ENCODE data around the gene PRKCH. TPM values are rescaled to one million over a fixed set of nuclear protein-coding genes. Genes with fewer than 3 reads are reported as not detected.
A peak's percentile ranks its signal among the peaks of the same experiment; 100 is the strongest.

The PRKCH gene
- total RNA-seq, 2 experiments from 2014 or later, result 193 to 194 TPM

GRCh38 chr14:61538464-61539022, 217.2 kb downstream of the PRKCH start:
- ATAC-seq (no peak), DNase-seq (no peak)
- ChIA-PET CTCF (no interaction called here), POLR2A (interaction anchor here (1.2 kb wide), 1 partner anchor 10 kb away, joined by 4 read pairs; no protein-coding TSS in a partner anchor)
- Mint-ChIP-seq H3K4me3 (no peak overlapping the region), H3K27ac (peak overlapping the region; percentile 88), H3K36me3 (ENCODE audit: low read depth) (peaks cover 86% of the 10 kb centered on the region), H3K4me1 (ENCODE audit: low read depth) (peaks cover 60% of the 10 kb centered on the region), H3K9me3 (no peaks in the 10 kb centered on the region), H3K27me3 (no peaks in the 10 kb centered on the region)
- intact Hi-C loops (cut with micrococcal nuclease), result no loop called here
- no peak for TF ChIP-seq CTCF (IDR thresholded peaks at IDR 0.05)

GRCh38 chr14:61539631-61540030, 218.3 kb downstream of the PRKCH start:
- peaks cover 50% of the 10 kb centered on the region for H3K4me1 Mint-ChIP-seq (ENCODE audit: low read depth)
- H3K27ac Mint-ChIP-seq, result peak overlapping the region; percentile 69
- no peaks in the 10 kb centered on the region for H3K9me3 Mint-ChIP-seq
- no peak overlapping the region for H3K4me3 Mint-ChIP-seq
- no peak for ATAC-seq
- H3K27me3 Mint-ChIP-seq, result no peaks in the 10 kb centered on the region
- peaks cover 81% of the 10 kb centered on the region for H3K36me3 Mint-ChIP-seq (ENCODE audit: low read depth)
- intact Hi-C loops (cut with micrococcal nuclease), result no loop called here
- DNase-seq, result no peak
- ChIA-PET CTCF (no interaction called here), POLR2A (interaction anchor here (1.2 kb wide), 1 partner anchor 11 kb away, joined by 4 read pairs; no protein-coding TSS in a partner anchor)
- TF ChIP-seq CTCF (IDR thresholded peaks at IDR 0.05), result no peak

- Mint-ChIP-seq H3K9me3 (no peaks in the 10 kb centered on the region), H3K27ac (peak overlapping the region; percentile 78), H3K27me3 (no peaks in the 10 kb centered on the region), H3K4me3 (no peak overlapping the region), H3K36me3 (ENCODE audit: low read depth) (peaks cover 78% of the 10 kb centered on the region), H3K4me1 (ENCODE audit: low read depth) (peaks cover 45% of the 10 kb centered on the region)
- DNase-seq, result no peak
- ChIA-PET POLR2A (interaction anchor here (1.0 kb wide), 1 partner anchor 15 kb away, joined by 3 read pairs; no protein-coding TSS in a partner anchor), CTCF (no interaction called here)
- ATAC-seq, result no peak
- TF ChIP-seq CTCF (IDR thresholded peaks at IDR 0.05), result no peak
- intact Hi-C loops (cut with micrococcal nuclease), result no loop called here
These were observed 219.6 kb downstream of the PRKCH start for GRCh38 chr14:61540931-61541330.

GRCh38 chr14:61542848-61543790, 221.7 kb downstream of the PRKCH start:
- DNase-seq (no peak), ATAC-seq (no peak)
- intact Hi-C loops (cut with micrococcal nuclease), result no loop called here
- Mint-ChIP-seq H3K4me1 (ENCODE audit: low read depth) (peaks cover 31% of the 10 kb centered on the region), H3K4me3 (no peak overlapping the region), H3K27me3 (no peaks in the 10 kb centered on the region), H3K27ac (peak overlapping the region; percentile 60), H3K36me3 (ENCODE audit: low read depth) (peaks cover 73% of the 10 kb centered on the region), H3K9me3 (no peaks in the 10 kb centered on the region)
- no peak for TF ChIP-seq CTCF (IDR thresholded peaks at IDR 0.05)
- ChIA-PET CTCF (interaction anchor here (0.8 kb wide), 1 partner anchor 8 kb away, joined by 3 read pairs; no protein-coding TSS in a partner anchor), POLR2A (interaction anchor here (0.6 kb wide), 1 partner anchor 8 kb away, joined by 3 read pairs; no protein-coding TSS in a partner anchor)

Measured in activated CD8-positive, alpha-beta T cell treated with anti-CD3 and anti-CD28 coated beads for 36 hours (primary cell).